ENCODE data around the gene AGPAT4.
"Not testable (repeated sequence)": the region's sequence is repeated elsewhere in the genome, so short reads cannot be mapped to it uniquely, and the experiment has no call there.

AGPAT4 gene

GRCh38 chr6:161138543-161139303 is 135.1 kb downstream of the AGPAT4 start:
- DNase-seq (ENCODE audit: low spot score), result no peak

- DNase-seq (ENCODE audit: low spot score), result no peak
Measured at GRCh38 chr6:161137839-161138542, 135.9 kb downstream of the AGPAT4 start.

GRCh38 chr6:161137320-161137719 is 136.5 kb downstream of the AGPAT4 start:
- no peak for DNase-seq (ENCODE audit: low spot score)

- no peak for DNase-seq (ENCODE audit: low spot score)
Measured at GRCh38 chr6:161136655-161137054, 137.2 kb downstream of the AGPAT4 start.

- no peak for DNase-seq (ENCODE audit: low spot score)
Measured at GRCh38 chr6:161135695-161136591, 137.9 kb downstream of the AGPAT4 start.

GRCh38 chr6:161134550-161135298 is 139.1 kb downstream of the AGPAT4 start:
- DNase-seq (ENCODE audit: low spot score), result no peak

GRCh38 chr6:161133963-161134362 is 139.9 kb downstream of the AGPAT4 start:
- no peak for DNase-seq (ENCODE audit: low spot score)

DNA sequence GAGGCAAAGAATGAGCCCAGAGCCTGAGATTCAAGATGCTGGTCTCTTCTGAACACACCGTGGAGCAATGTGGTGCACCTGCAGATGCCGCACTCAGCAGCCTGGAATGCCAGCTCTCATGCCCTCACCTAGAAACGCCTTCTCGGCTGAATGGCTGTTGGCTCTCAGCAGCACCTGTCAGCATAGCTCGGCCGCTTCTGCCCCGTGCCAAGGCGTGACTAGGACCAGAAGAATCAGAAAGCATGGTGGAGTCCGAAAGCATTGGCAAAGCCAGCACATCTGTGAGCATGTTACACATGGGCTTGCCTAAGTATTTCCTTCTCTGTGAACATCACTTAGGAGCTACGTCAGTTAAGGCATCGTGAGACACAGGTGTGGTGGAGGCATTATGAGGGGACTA is 141.5 kb downstream of the AGPAT4 start:
- DNase-seq (ENCODE audit: low spot score), result no peak

GRCh38 chr6:161130967-161131766 is 142.7 kb downstream of the AGPAT4 start:
- DNase-seq (ENCODE audit: low spot score), result no peak

GRCh38 chr6:161130541-161130940 is 143.3 kb downstream of the AGPAT4 start:
- no peak for DNase-seq (ENCODE audit: low spot score)

- no peak for DNase-seq (ENCODE audit: low spot score)
Measured at GRCh38 chr6:161128680-161129196, 145.1 kb downstream of the AGPAT4 start.

- DNase-seq (ENCODE audit: low spot score), result no peak
Measured at GRCh38 chr6:161128230-161128629, 145.6 kb downstream of the AGPAT4 start.

- DNase-seq (ENCODE audit: low spot score), result no peak
Measured at GRCh38 chr6:161127071-161127740, 146.7 kb downstream of the AGPAT4 start.

DNA sequence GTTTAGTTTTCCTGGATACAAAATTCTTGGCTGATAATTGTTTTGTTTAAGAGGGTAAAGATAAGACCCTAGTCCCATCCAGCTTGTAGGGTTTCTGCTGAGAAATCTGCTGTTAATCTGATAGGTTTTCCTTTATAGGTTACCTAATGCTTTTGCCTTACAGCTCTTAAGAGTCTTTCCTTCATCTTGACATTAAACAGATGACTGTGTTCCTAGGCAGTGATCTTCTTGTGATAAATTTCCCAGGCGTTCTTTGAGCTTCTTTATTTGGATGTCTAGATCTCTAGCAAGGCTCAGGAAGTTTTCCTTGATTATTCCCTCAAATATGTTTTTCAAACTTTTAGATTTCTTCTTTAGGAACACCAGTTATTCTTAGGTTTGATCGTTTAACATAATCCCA is 148.3 kb downstream of the AGPAT4 start:
- no peak for DNase-seq (ENCODE audit: low spot score)

DNA sequence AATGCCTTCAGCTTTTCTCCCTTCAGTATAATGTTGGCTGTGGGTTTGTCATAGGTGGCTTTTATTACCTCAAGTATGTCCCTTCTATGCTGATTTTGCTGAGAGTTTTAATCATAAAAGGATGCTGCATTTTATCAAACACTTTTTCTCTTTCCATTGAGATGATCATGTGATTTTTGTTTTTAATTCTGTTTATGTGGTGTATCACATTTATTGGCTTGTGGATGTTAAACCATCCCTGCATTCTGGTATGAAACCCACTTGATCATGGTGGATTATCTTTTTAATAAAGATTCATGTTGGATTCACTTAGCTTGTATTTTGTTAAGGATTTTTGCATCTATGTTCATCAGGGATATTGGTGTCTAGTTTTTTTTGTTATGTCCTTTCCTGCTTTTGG is 150.5 kb downstream of the AGPAT4 start:
- not testable (repeated sequence) for DNase-seq (ENCODE audit: low spot score)

DNA sequence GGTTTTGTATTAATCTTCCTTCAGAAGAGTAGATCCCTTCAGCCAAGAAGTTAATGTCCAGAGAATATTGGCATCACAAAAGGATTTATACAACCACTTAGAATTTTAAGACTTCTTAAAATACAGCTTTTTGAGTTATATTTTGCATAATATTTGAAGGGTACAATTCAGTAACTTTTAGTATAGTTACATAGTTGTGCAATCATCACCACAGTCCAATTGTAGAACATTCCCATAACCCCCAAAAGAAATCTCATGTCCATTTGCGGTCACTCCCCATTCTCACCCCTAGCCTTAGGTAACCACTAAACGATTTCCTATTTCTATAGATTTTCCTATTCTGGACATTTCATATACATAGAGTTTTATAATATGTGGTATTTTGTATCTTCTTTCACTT is 155.9 kb downstream of the AGPAT4 start:
- no peak for DNase-seq (ENCODE audit: low spot score)

GRCh38 chr6:161117308-161117707 is 156.6 kb downstream of the AGPAT4 start:
- no peak for DNase-seq (ENCODE audit: low spot score)

- DNase-seq (ENCODE audit: low spot score), result no peak
Measured at GRCh38 chr6:161116554-161116953, 157.3 kb downstream of the AGPAT4 start.

GRCh38 chr6:161115468-161115867 is 158.4 kb downstream of the AGPAT4 start:
- DNase-seq (ENCODE audit: low spot score), result no peak

- DNase-seq (ENCODE audit: low spot score), result no peak
Measured at GRCh38 chr6:161111261-161111660, 162.6 kb downstream of the AGPAT4 start.

Measured in HuH-7.5 (cell line).